SK-N-SH (cell line): ENCODE results near the gene MGLL. TPM values are rescaled to one million over a fixed set of nuclear protein-coding genes. Genes with fewer than 3 reads are reported as not detected.

Experiments used
- CTCF ChIA-PET: fragments of 300-600, 350-600 bp; formaldehyde crosslinking; extraction: SDS; loops from one replicate; lab custom pipeline; 2021; lab: Yijun Ruan, JAX
- POLR2A ChIA-PET: fragments of 350-600 bp; sonication (Branson Sonifier 250); formaldehyde crosslinking; extraction: SDS; loops from one replicate; lab custom pipeline; 2020; ENCODE audit warnings: antibody characterized with exemption, inconsistent platforms; lab: Yijun Ruan, JAX
- DNase-seq: peaks from one replicate; pipeline ENCODE4 v3.0.0; 2012
- H2AFZ ChIP-seq: fragments of 200-600 bp; sonication (generic); 2 replicates; pipeline ENCODE4 v1.8.1; 2016; ENCODE audit warnings: antibody characterized with exemption, mild to moderate bottlenecking, low read depth
- H3F3A ChIP-seq: fragments of 200-600 bp; sonication (generic); replicated peaks from 2 replicates; pipeline ENCODE3; 2016; ENCODE audit warnings: antibody characterized with exemption, mild to moderate bottlenecking; ENCODE audit not compliant: insufficient read depth
- H3K27ac ChIP-seq, 2 experiments: fragments of 200-500 bp in 1 of 2; fragments of 200-600 bp in 1 of 2; sonication (Bioruptor generic) in 1 of 2; sonication (generic), shearing (Covaris generic) in 1 of 2; 2 replicates each; pipeline versions ENCODE4 v1.5.1 to v1.6.1; 2014 to 2016; ENCODE audit warnings: low read depth in 2 of 2, inconsistent platforms in 1 of 2, low read length in 1 of 2, mild to moderate bottlenecking in 1 of 2, mixed read lengths in 1 of 2
- H3K27me3 ChIP-seq: fragments of 200-600 bp; sonication (generic), shearing (Covaris generic); 2 replicates; pipeline ENCODE4 v1.6.1; 2016; ENCODE audit warnings: mixed run types; ENCODE audit not compliant: insufficient read depth
- H3K36me3 ChIP-seq, 2 experiments: fragments of 200-500 bp in 1 of 2; fragments of 200-600 bp in 1 of 2; sonication (Bioruptor generic) in 1 of 2; sonication (generic) in 1 of 2; replicated peaks in 1 of 2; 2 replicates each; pipeline versions ENCODE3 to v1.5.1; 2014 to 2016; ENCODE audit warnings: low read length in 1 of 2, mild to moderate bottlenecking in 1 of 2; ENCODE audit not compliant: insufficient read depth in 2 of 2, control insufficient read depth in 1 of 2
- H3K4me1 ChIP-seq, 2 experiments: fragments of 200-500 bp in 1 of 2; fragments of 200-600 bp in 1 of 2; sonication (Bioruptor generic) in 1 of 2; sonication (generic), shearing (Covaris generic) in 1 of 2; 2 replicates each; pipeline versions ENCODE4 v1.5.1 to v1.6.1; 2014 to 2016; ENCODE audit warnings: low read depth in 1 of 2, low read length in 1 of 2, mixed run types in 1 of 2; ENCODE audit not compliant: insufficient read depth in 2 of 2, control insufficient read depth in 1 of 2
- H3K4me2 ChIP-seq: fragments of 200-600 bp; sonication (generic), shearing (Covaris generic); 2 replicates; pipeline ENCODE4 v1.6.1; 2017; ENCODE audit warnings: mixed run types
- H3K4me3 ChIP-seq, 2 experiments: fragments of 200-500 bp in 1 of 2; fragments of 200-600 bp in 1 of 2; sonication (Bioruptor generic) in 1 of 2; sonication (generic), shearing (Covaris generic) in 1 of 2; 2 replicates each; pipeline versions ENCODE4 v1.5.1 to v1.8.1; 2014 to 2016; ENCODE audit warnings: low read depth in 2 of 2, inconsistent platforms in 1 of 2, low read length in 1 of 2, mild to moderate bottlenecking in 1 of 2, mixed read lengths in 1 of 2, moderate library complexity in 1 of 2
- H3K79me2 ChIP-seq: fragments of 200-600 bp; sonication (generic); 2 replicates; pipeline ENCODE4 v1.8.1; 2017; ENCODE audit warnings: mild to moderate bottlenecking; ENCODE audit not compliant: insufficient read depth
- H3K9ac ChIP-seq: fragments of 200-600 bp; sonication (generic); 2 replicates; pipeline ENCODE4 v1.6.1; 2017; ENCODE audit warnings: mixed run types
- H3K9me2 ChIP-seq: fragments of 200-600 bp; sonication (generic); 2 replicates; pipeline ENCODE4 v1.6.1; 2017; ENCODE audit warnings: mixed run types
- H3K9me3 ChIP-seq: fragments of 200-600 bp; sonication (generic); 2 replicates; pipeline ENCODE4 v1.6.1; 2017; ENCODE audit warnings: mixed run types, mild to moderate bottlenecking, moderate library complexity
- H4K20me1 ChIP-seq: fragments of 200-600 bp; sonication (generic); 2 replicates; pipeline ENCODE4 v1.6.1; 2017; ENCODE audit warnings: mild to moderate bottlenecking, mixed run types; ENCODE audit not compliant: insufficient read depth
- ELF1 ChIP-seq: IDR thresholded peaks from 2 replicates; pipeline ENCODE4 v1.4.0; 2012
- EP300 ChIP-seq, 2 experiments: IDR thresholded peaks; 2 replicates each; pipeline versions ENCODE4 v1.4.0 to v1.6.1; 2012; ENCODE audit warnings: borderline replicate concordance in 1 of 2, low read depth in 1 of 2, low read length in 1 of 2
- EZH2phosphoT487 ChIP-seq: fragments of 200-600 bp; sonication (generic); IDR thresholded peaks from 2 replicates; pipeline ENCODE4 v1.6.1; 2017; ENCODE audit warnings: low read depth, mixed run types, mild to moderate bottlenecking, antibody characterized with exemption, moderate library complexity, borderline replicate concordance
- FOXJ3 ChIP-seq: sonication (generic); formaldehyde crosslinking; IDR thresholded peaks from 2 replicates; pipeline ENCODE4 v1.5.1; 2020; ENCODE audit warnings: mild to moderate bottlenecking, missing genetic modification reagents
- JUND ChIP-seq: IDR thresholded peaks from 2 replicates; pipeline ENCODE4 v1.4.0; 2012
- MXI1 ChIP-seq: IDR thresholded peaks from 2 replicates; pipeline ENCODE4 v1.6.1; 2012; ENCODE audit warnings: mild to moderate bottlenecking, low read depth, low read length, improper control_type of control experiment
- RFX5 ChIP-seq: IDR thresholded peaks from 2 replicates; pipeline ENCODE4 v1.6.1; 2012; ENCODE audit warnings: mild to moderate bottlenecking, improper control_type of control experiment, low read length
- TCF12 ChIP-seq: IDR thresholded peaks from 2 replicates; pipeline ENCODE4 v1.4.0; 2012
- USF2 ChIP-seq: fragments of 150-350 bp; IDR thresholded peaks from 2 replicates; pipeline ENCODE4 v1.6.1; 2017; ENCODE audit warnings: antibody characterized with exemption, low read length, low read depth, borderline replicate concordance
- WGBS: methylation state at CpG from one replicate; pipeline ENCODE4 v1.1.6; 2017; ENCODE audit warnings: low lambda C conversion rate; 5-methylcytosine and 5-hydroxymethylcytosine counted together
- polyA plus RNA-seq, 3 experiments: library from polyadenylated mRNA; depleted of rRNA; stranded (reverse); fragments of >200 nt; gene quantifications; 2 replicates each; pipeline ENCODE4 v1.2.3, GENCODE V29; 2012

Gene MGLL
- polyA plus RNA-seq, 1 of the 3 experiments (the other 2 are of a cell fraction), result 2.2 TPM

GRCh38 chr3:127787571-127788365 lies 34.5 kb downstream of the MGLL start:
- Histone ChIP-seq H3K36me3 (no peaks in the 10 kb centered on the region), H4K20me1 (no peaks in the 10 kb centered on the region), H3K4me1 (peaks cover 3 to 74% of the 10 kb centered on the region in 2 experiments; a peak in 3 of 4 replicates), H2AFZ (no peak overlapping the region), H3K9ac (no peak overlapping the region), H3F3A (no peaks in the 10 kb centered on the region), H3K27ac (peak overlapping the region in 1 of 2 experiments; percentile 99; a peak in 2 of 4 replicates), H3K9me2 (no peaks in the 10 kb centered on the region), H3K4me2 (no peak overlapping the region), H3K4me3 (no peak overlapping the region), H3K27me3 (no peaks in the 10 kb centered on the region), H3K79me2 (no peaks in the 10 kb centered on the region), H3K9me3 (no peaks in the 10 kb centered on the region)
- TF ChIP-seq USF2 (no peak), RFX5 (no peak), EP300 (IDR thresholded peaks at IDR 0.05; ENCODE audit: borderline replicate concordance in 1 of 2, low read depth in 1 of 2, low read length in 1 of 2) (no peak), ELF1 (no peak), FOXJ3 (CRISPR knock-in tag) (no peak)
- DNase-seq, result no peak
- CTCF ChIA-PET, result interaction anchor here (1.6 to 4.2 kb wide), 4 partner anchors 36 to 173 kb away, joined by 4 to 38 read pairs (median 6); no protein-coding TSS in a partner anchor
- POLR2A ChIA-PET, result no interaction called here
- 95% methylated on average over 16 of the region's 16 CpGs for WGBS

- H3K4me3 ChIP-seq, result no peak overlapping the region
- TF ChIP-seq USF2 (no peak), TCF12 (no peak), MXI1 (0 out of 2 replicates have a peak, but pooled peaks have one; percentile 27), FOXJ3 (CRISPR knock-in tag) (0 out of 2 replicates have a peak, but pooled peaks have one; percentile 26), JUND (no peak), EZH2phosphoT487 (no peak)
- TF ChIP-seq, all 33 proteins: peak for 2
- DNase-seq, result peak; percentile 46
- H3K9ac ChIP-seq, result no peak overlapping the region
- 90% methylated on average over 7 of the region's 9 CpGs for WGBS
- H2AFZ ChIP-seq, result no peak overlapping the region
- H3K4me2 ChIP-seq, result no peak overlapping the region
- H4K20me1 ChIP-seq, result no peaks in the 10 kb centered on the region
- POLR2A ChIA-PET, result interaction anchor here (2.5 kb wide), 1 partner anchor 9 kb away, joined by 12 read pairs; no protein-coding TSS in a partner anchor
- no peaks in the 10 kb centered on the region for H3K36me3 ChIP-seq
- H3F3A ChIP-seq, result no peaks in the 10 kb centered on the region
- CTCF ChIA-PET, result interaction anchor here (1.6 to 4.2 kb wide), 4 partner anchors 37 to 173 kb away, joined by 4 to 38 read pairs (median 6); no protein-coding TSS in a partner anchor
- no peaks in the 10 kb centered on the region for H3K9me2 ChIP-seq
- H3K27me3 ChIP-seq, result no peaks in the 10 kb centered on the region
- no peaks in the 10 kb centered on the region for H3K9me3 ChIP-seq
- no peaks in the 10 kb centered on the region for H3K79me2 ChIP-seq
- peaks cover 0 to 77% of the 10 kb centered on the region in 2 experiments; a peak in 2 of 4 replicates for H3K4me1 ChIP-seq
- peak overlapping the region in 1 of 2 experiments; percentile 99; a peak in 2 of 4 replicates for H3K27ac ChIP-seq
Measured at GRCh38 chr3:127787071-127787490, 35.2 kb downstream of the MGLL start.
